ENCODE results near the gene ANKRD13B. TPM values are rescaled to one million over a fixed set of nuclear protein-coding genes. Genes with fewer than 3 reads are reported as not detected.

The ANKRD13B gene
- total and polyA plus RNA-seq, 2 of the 13 experiments (the other 11 are each of a cell fraction or from before 2014, with no cell fraction given) = 1.7 to 1.8 TPM

GRCh38 chr17:29613352-29613837 lies 20.5 kb downstream of the ANKRD13B start (continued):
- TF ChIP-seq, protein P1, sequence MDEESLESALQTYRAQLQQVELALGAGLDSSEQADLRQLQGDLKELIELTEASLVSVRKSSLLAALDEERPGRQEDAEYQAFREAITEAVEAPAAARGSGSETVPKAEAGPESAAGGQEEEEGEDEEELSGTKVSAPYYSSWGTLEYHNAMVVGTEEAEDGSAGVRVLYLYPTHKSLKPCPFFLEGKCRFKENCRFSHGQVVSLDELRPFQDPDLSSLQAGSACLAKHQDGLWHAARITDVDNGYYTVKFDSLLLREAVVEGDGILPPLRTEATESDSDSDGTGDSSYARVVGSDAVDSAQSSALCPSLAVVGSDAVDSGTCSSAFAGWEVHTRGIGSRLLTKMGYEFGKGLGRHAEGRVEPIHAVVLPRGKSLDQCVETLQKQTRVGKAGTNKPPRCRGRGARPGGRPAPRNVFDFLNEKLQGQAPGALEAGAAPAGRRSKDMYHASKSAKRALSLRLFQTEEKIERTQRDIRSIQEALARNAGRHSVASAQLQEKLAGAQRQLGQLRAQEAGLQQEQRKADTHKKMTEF (CRISPR knock-in tag; IDR thresholded peaks at IDR 0.05) = peak; percentile 71; the same call in 1 of the 2 replicates
- TF ChIP-seq KDM5A (IDR thresholded peaks at IDR 0.05; ENCODE audit: borderline replicate concordance, low read length) (no peak), RBFOX2 (IDR thresholded peaks at IDR 0.05; ENCODE audit: low read depth, low read length) (peak; percentile 60; the same call in 1 of the 2 replicates), ZNF431 (CRISPR knock-in tag; IDR thresholded peaks at IDR 0.05; ENCODE audit: borderline replicate concordance, low read depth) (no peak), ZNF180 (CRISPR knock-in tag; IDR thresholded peaks at IDR 0.05; ENCODE audit: borderline replicate concordance, low read depth) (no peak), TCF12 (IDR thresholded peaks at IDR 0.05) (no peak), TCF12 (CRISPR knock-in tag; IDR thresholded peaks at IDR 0.05) (no peak), PITX1 (CRISPR knock-in tag; IDR thresholded peaks at IDR 0.05) (no peak), ZNF33B (CRISPR knock-in tag; IDR thresholded peaks at IDR 0.05) (peak; percentile 77; the same call in 1 of the 2 replicates), FOSL2 (CRISPR knock-in tag; IDR thresholded peaks at IDR 0.05) (no peak; the same call in 1 of the 2 replicates), FOXJ3 (CRISPR knock-in tag; IDR thresholded peaks at IDR 0.05; ENCODE audit: borderline replicate concordance) (no peak), MAZ (IDR thresholded peaks at IDR 0.05; ENCODE audit: borderline replicate concordance, low read depth, low read length) (no peak), MAZ (CRISPR knock-in tag; IDR thresholded peaks at IDR 0.05; ENCODE audit: low read depth) (peak; percentile 84), ZFY (CRISPR knock-in tag; IDR thresholded peaks at IDR 0.05) (peak; percentile 75; the same call in 1 of the 2 replicates), TBP (CRISPR knock-in tag; IDR thresholded peaks at IDR 0.05) (no peak), TAF15 (IDR thresholded peaks at IDR 0.05; ENCODE audit: low read depth, low read length, poor library complexity, severe bottlenecking) (no peak), ZNF557 (CRISPR knock-in tag; IDR thresholded peaks at IDR 0.05) (no peak), MAFG (CRISPR knock-in tag; IDR thresholded peaks at IDR 0.05) (no peak), ZNF3 (CRISPR knock-in tag; IDR thresholded peaks at IDR 0.05) (no peak), TBX2 (CRISPR knock-in tag; IDR thresholded peaks at IDR 0.05; ENCODE audit: borderline replicate concordance) (peak; percentile 65; the same call in 1 of the 2 replicates), SNAPC2 (CRISPR knock-in tag; IDR thresholded peaks at IDR 0.05) (no peak), ZSCAN22 (CRISPR knock-in tag; IDR thresholded peaks at IDR 0.05) (0 out of 2 replicates have a peak, but pooled peaks have one; percentile 33), ATAD3A (CRISPR knock-in tag; IDR thresholded peaks at IDR 0.05) (no peak), CAMTA2 (CRISPR knock-in tag; IDR thresholded peaks at IDR 0.05; ENCODE audit: borderline replicate concordance) (peak; percentile 28; the same call in 1 of the 2 replicates), NR0B2 (CRISPR knock-in tag; IDR thresholded peaks at IDR 0.05) (peak; percentile 65; the same call in 1 of the 2 replicates), MED1 (CRISPR knock-in tag; IDR thresholded peaks at IDR 0.05) (no peak)
- TF ChIP-seq, protein P2, sequence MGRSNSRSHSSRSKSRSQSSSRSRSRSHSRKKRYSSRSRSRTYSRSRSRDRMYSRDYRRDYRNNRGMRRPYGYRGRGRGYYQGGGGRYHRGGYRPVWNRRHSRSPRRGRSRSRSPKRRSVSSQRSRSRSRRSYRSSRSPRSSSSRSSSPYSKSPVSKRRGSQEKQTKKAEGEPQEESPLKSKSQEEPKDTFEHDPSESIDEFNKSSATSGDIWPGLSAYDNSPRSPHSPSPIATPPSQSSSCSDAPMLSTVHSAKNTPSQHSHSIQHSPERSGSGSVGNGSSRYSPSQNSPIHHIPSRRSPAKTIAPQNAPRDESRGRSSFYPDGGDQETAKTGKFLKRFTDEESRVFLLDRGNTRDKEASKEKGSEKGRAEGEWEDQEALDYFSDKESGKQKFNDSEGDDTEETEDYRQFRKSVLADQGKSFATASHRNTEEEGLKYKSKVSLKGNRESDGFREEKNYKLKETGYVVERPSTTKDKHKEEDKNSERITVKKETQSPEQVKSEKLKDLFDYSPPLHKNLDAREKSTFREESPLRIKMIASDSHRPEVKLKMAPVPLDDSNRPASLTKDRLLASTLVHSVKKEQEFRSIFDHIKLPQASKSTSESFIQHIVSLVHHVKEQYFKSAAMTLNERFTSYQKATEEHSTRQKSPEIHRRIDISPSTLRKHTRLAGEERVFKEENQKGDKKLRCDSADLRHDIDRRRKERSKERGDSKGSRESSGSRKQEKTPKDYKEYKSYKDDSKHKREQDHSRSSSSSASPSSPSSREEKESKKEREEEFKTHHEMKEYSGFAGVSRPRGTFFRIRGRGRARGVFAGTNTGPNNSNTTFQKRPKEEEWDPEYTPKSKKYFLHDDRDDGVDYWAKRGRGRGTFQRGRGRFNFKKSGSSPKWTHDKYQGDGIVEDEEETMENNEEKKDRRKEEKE (IDR thresholded peaks at IDR 0.05) = no peak

Data from HepG2 (cell line).